GM19035 (cell line): Measurements from ENCODE around the gene CNPY4.

Experiments
- ATAC-seq: cut with Tn5 transposase; IDR thresholded peaks from one replicate; pipeline ENCODE4 v1.9.1; 2021; ENCODE audit not compliant: unreplicated experiment

The CNPY4 gene

GRCh38 chr7:100119072-100119969 lies at the start of gene CNPY4, which contains the start of gene TAF6:
TSS of gene CNPY4 (plus strand) at chr7:100119634. CDS start at chr7:100119745, 111 bp downstream.
TSS of gene TAF6 (minus strand) at chr7:100119358. CDS start at chr7:100114209, 5,149 bp downstream.
- peak; percentile 86 for ATAC-seq

- ATAC-seq: no peak
These were observed 49.4 kb upstream of the CNPY4 start for GRCh38 chr7:100069991-100070390.

- ATAC-seq: no peak
These were observed 48.3 kb upstream of the CNPY4 start for GRCh38 chr7:100071018-100071723.

GRCh38 chr7:100072462-100072861 lies 47.0 kb upstream of the CNPY4 start:
- ATAC-seq: no peak

GRCh38 chr7:100074841-100075240 lies 44.6 kb upstream of the CNPY4 start:
- no peak for ATAC-seq

- ATAC-seq: no peak
These were observed 44.0 kb upstream of the CNPY4 start for GRCh38 chr7:100075418-100075817.

GRCh38 chr7:100077205-100077604 lies 42.2 kb upstream of the CNPY4 start:
- no peak for ATAC-seq

- no peak for ATAC-seq
These were observed 40.3 kb upstream of the CNPY4 start for GRCh38 chr7:100079024-100079560.

GRCh38 chr7:100080907-100081534 lies 38.4 kb upstream of the CNPY4 start:
- ATAC-seq: no peak

GRCh38 chr7:100081535-100082102 lies 37.8 kb upstream of the CNPY4 start, which contains the start of gene ZNF3:
TSS of gene ZNF3 (minus strand) at chr7:100081723. CDS start at chr7:100077357, 4,366 bp downstream.
- ATAC-seq: peak; percentile 82

- no peak for ATAC-seq
These were observed 36.5 kb upstream of the CNPY4 start for GRCh38 chr7:100082978-100083377.

- no peak for ATAC-seq
These were observed 33.9 kb upstream of the CNPY4 start for GRCh38 chr7:100085515-100085914.

GRCh38 chr7:100087055-100087750 lies 32.2 kb upstream of the CNPY4 start:
- no peak for ATAC-seq

GRCh38 chr7:100088095-100088620 lies 31.3 kb upstream of the CNPY4 start:
- ATAC-seq: no peak

GRCh38 chr7:100088621-100089457 lies 30.6 kb upstream of the CNPY4 start, which contains the start of gene COPS6:
TSS of gene COPS6 (plus strand) at chr7:100088969. CDS start at chr7:100088991, 22 bp downstream.
- ATAC-seq: peak; percentile 77

GRCh38 chr7:100089458-100090196 lies 29.8 kb upstream of the CNPY4 start:
- no peak for ATAC-seq

GRCh38 chr7:100090527-100091410 lies 28.7 kb upstream of the CNPY4 start:
- no peak for ATAC-seq
